ENCODE measurements around the gene IL1RAPL2. TPM values are rescaled to one million over a fixed set of nuclear protein-coding genes. Genes with fewer than 3 reads are reported as not detected.

IL1RAPL2 gene
- polyA plus RNA-seq, 3 donors, result not detected

GRCh38 chrX:104806346-104806745 is 240.3 kb downstream of the IL1RAPL2 start:
- H3K4me2 ChIP-seq (replicated peaks; ENCODE audit: extremely low read depth, low read length, poor library complexity, severe bottlenecking), result no peak overlapping the region
- no peaks in the 10 kb centered on the region for H3K27me3 Mint-ChIP-seq (ENCODE audit: low read depth in 3 of 3)
- 83% methylated on average over 1 of the region's 2 CpGs for WGBS (ENCODE audit: insufficient coverage)

GRCh38 chrX:104833401-104833800 is 267.4 kb downstream of the IL1RAPL2 start:
- Histone ChIP-seq H3K4me2 (replicated peaks; ENCODE audit: extremely low read depth, low read length, poor library complexity, severe bottlenecking) (no peak overlapping the region), H3K27me3 (ENCODE audit: control insufficient read depth in 2 of 2, insufficient read depth in 2 of 2, low read length in 2 of 2) (no peaks in the 10 kb centered on the region), H3K9ac (ENCODE audit: insufficient read depth, low read length, poor library complexity, severe bottlenecking) (no peak overlapping the region), H4K20me1 (ENCODE audit: insufficient read depth, low read length) (no peaks in the 10 kb centered on the region), H3K4me3 (replicated peaks in 1 of 3; ENCODE audit: low read depth in 2 of 3, low read length in 3 of 3) (no peak overlapping the region), H3K27ac (ENCODE audit: low read depth in 1 of 2, low read length in 2 of 2) (no peak overlapping the region), H3K4me1 (ENCODE audit: control insufficient read depth in 1 of 2, insufficient read depth in 2 of 2, low read length in 2 of 2) (no peaks in the 10 kb centered on the region), H3K36me3 (replicated peaks in 1 of 2; ENCODE audit: control insufficient read depth in 1 of 2, insufficient read depth in 2 of 2, low read length in 2 of 2) (no peaks in the 10 kb centered on the region), H3K9me3 (replicated peaks in 1 of 2; ENCODE audit: control insufficient read depth in 1 of 2, insufficient read depth in 1 of 2, low read length in 2 of 2) (peaks cover 0 to 7% of the 10 kb centered on the region in 2 donors), H3K79me2 (ENCODE audit: insufficient read depth, low read length) (no peaks in the 10 kb centered on the region), H2AFZ (ENCODE audit: insufficient read depth, low read depth, low read length, poor library complexity, severe bottlenecking) (no peak overlapping the region)
- WGBS (ENCODE audit: insufficient coverage), result no CpG with 5 or more reads among the region's 2 CpGs
- H3K27me3 Mint-ChIP-seq (ENCODE audit: low read depth in 3 of 3), result peaks cover 0 to 1% (median 0%) of the 10 kb centered on the region in 3 donors
- intact Hi-C loops (cut with micrococcal nuclease), result no loop called here
- no peaks in the 10 kb centered on the region for H3K36me3 Mint-ChIP-seq
- no peak overlapping the region for H3K4me3 Mint-ChIP-seq
- H3K9me3 Mint-ChIP-seq, result peaks cover 0 to 4% (median 0%) of the 10 kb centered on the region in 7 donors
- no peak for DNase-seq
- no peak overlapping the region for H3K27ac Mint-ChIP-seq
- H3K4me1 Mint-ChIP-seq, result no peaks in the 10 kb centered on the region
- no peak for TF ChIP-seq CTCF (IDR thresholded peaks at IDR 0.05)

More at GRCh38 chrX:104806346-104806745, 240.3 kb downstream of the IL1RAPL2 start:
- Histone ChIP-seq H3K79me2 (ENCODE audit: insufficient read depth, low read length) (no peaks in the 10 kb centered on the region), H4K20me1 (ENCODE audit: insufficient read depth, low read length) (no peaks in the 10 kb centered on the region), H3K4me3 (replicated peaks in 1 of 3; ENCODE audit: low read depth in 2 of 3, low read length in 3 of 3) (no peak overlapping the region), H3K9me3 (replicated peaks in 1 of 2; ENCODE audit: control insufficient read depth in 1 of 2, insufficient read depth in 1 of 2, low read length in 2 of 2) (no peaks in the 10 kb centered on the region), H3K27me3 (ENCODE audit: control insufficient read depth in 2 of 2, insufficient read depth in 2 of 2, low read length in 2 of 2) (no peaks in the 10 kb centered on the region), H3K36me3 (replicated peaks in 1 of 2; ENCODE audit: control insufficient read depth in 1 of 2, insufficient read depth in 2 of 2, low read length in 2 of 2) (no peaks in the 10 kb centered on the region), H3K9ac (ENCODE audit: insufficient read depth, low read length, poor library complexity, severe bottlenecking) (no peak overlapping the region), H3K4me1 (ENCODE audit: control insufficient read depth in 1 of 2, insufficient read depth in 2 of 2, low read length in 2 of 2) (no peaks in the 10 kb centered on the region), H2AFZ (ENCODE audit: insufficient read depth, low read depth, low read length, poor library complexity, severe bottlenecking) (no peak overlapping the region), H3K27ac (ENCODE audit: low read depth in 1 of 2, low read length in 2 of 2) (no peak overlapping the region)
- no peak for DNase-seq
- no peak for TF ChIP-seq CTCF (IDR thresholded peaks at IDR 0.05)
- Mint-ChIP-seq H3K4me1 (no peaks in the 10 kb centered on the region), H3K9me3 (peaks cover 0 to 3% (median 0%) of the 10 kb centered on the region in 7 donors), H3K4me3 (no peak overlapping the region), H3K36me3 (no peaks in the 10 kb centered on the region), H3K27ac (no peak overlapping the region)
- intact Hi-C loops (cut with micrococcal nuclease), result no loop called here
